IMR-90 (cell line): ENCODE measurements around the gene HOXA13. TPM values are rescaled to one million over a fixed set of nuclear protein-coding genes. Genes with fewer than 3 reads are reported as not detected.
A peak's percentile ranks its signal among the peaks of the same experiment; 100 is the strongest.

Experiments
- ATAC-seq: fragments of 200-7000 bp; cut with Tn5 transposase; 2 replicates; pipeline ENCODE4 v1.9.1; 2020; ENCODE audit warnings: low read depth, mild to moderate bottlenecking, moderate library complexity
- BruUV-seq: library from RNA; stranded (reverse); fragments of 400-500 nt; replicated peaks from 2 replicates; lab custom pipeline; 2021; lab: Mats Ljungman, UMichigan
- CTCF ChIA-PET: fragments of 300-600 bp; formaldehyde crosslinking; extraction: SDS; loops from one replicate; lab custom pipeline; 2021; ENCODE audit warnings: antibody characterized with exemption; lab: Yijun Ruan, JAX
- POLR2A ChIA-PET: fragments of 300-600 bp; sonication (Branson Sonifier 250); formaldehyde crosslinking; loops from one replicate; lab custom pipeline; 2022; ENCODE audit warnings: antibody characterized with exemption; ENCODE audit not compliant: unreplicated experiment; lab: Charles Lee
- DNase-seq: peaks from one replicate; pipeline ENCODE4 v3.0.0; 2013
- H2AFZ ChIP-seq: replicated peaks from 2 replicates; pipeline ENCODE3; 2013; ENCODE audit warnings: low read length, mild to moderate bottlenecking; ENCODE audit not compliant: poor library complexity
- H2AK5ac ChIP-seq: 2 replicates; pipeline ENCODE4 v1.6.1; 2013; ENCODE audit warnings: low read depth, low read length, inconsistent platforms
- H2AK9ac ChIP-seq: replicated peaks from 2 replicates; pipeline ENCODE3; 2013; ENCODE audit warnings: mild to moderate bottlenecking, low read depth, low read length, moderate library complexity; ENCODE audit not compliant: poor library complexity
- H2BK120ac ChIP-seq: 2 replicates; pipeline ENCODE4 v1.6.1; 2013; ENCODE audit warnings: low read depth, low read length, inconsistent platforms
- H2BK15ac ChIP-seq: 3 replicates; pipeline ENCODE4 v1.6.1; 2013; ENCODE audit warnings: low read depth, low read length, inconsistent platforms
- H2BK20ac ChIP-seq: 2 replicates; pipeline ENCODE4 v1.6.1; 2013; ENCODE audit warnings: low read depth, mild to moderate bottlenecking, inconsistent platforms, low read length, moderate library complexity
- H2BK5ac ChIP-seq: 2 replicates; pipeline ENCODE4 v1.6.1; 2013; ENCODE audit warnings: mild to moderate bottlenecking, low read depth, low read length, inconsistent platforms; ENCODE audit not compliant: poor library complexity, severe bottlenecking
- H3K14ac ChIP-seq: replicated peaks from 2 replicates; pipeline ENCODE4 v1.6.1; 2013; ENCODE audit warnings: low read depth, low read length, inconsistent platforms
- H3K18ac ChIP-seq: 2 replicates; pipeline ENCODE4 v1.6.1; 2013; ENCODE audit warnings: low read depth, low read length, control low read depth
- H3K23ac ChIP-seq: 2 replicates; pipeline ENCODE4 v1.6.1; 2013; ENCODE audit warnings: low read depth, low read length, inconsistent platforms
- H3K27ac ChIP-seq: 2 replicates; pipeline ENCODE4 v1.5.1; 2013; ENCODE audit warnings: mild to moderate bottlenecking, control low read depth, low read length; ENCODE audit not compliant: insufficient read depth
- H3K27me3 ChIP-seq: 2 replicates; pipeline ENCODE4 v1.6.1; 2013; ENCODE audit warnings: low read length; ENCODE audit not compliant: control insufficient read depth, insufficient read depth
- H3K36me3 ChIP-seq: 2 replicates; pipeline ENCODE4 v1.6.1; 2013; ENCODE audit warnings: low read length, mixed read lengths; ENCODE audit not compliant: control insufficient read depth, insufficient read depth
- H3K4ac ChIP-seq: 2 replicates; pipeline ENCODE4 v1.6.1; 2013; ENCODE audit warnings: low read depth, low read length, inconsistent platforms
- H3K4me1 ChIP-seq: 2 replicates; pipeline ENCODE4 v1.6.1; 2013; ENCODE audit warnings: low read length, mixed read lengths; ENCODE audit not compliant: control insufficient read depth, insufficient read depth
- H3K4me2 ChIP-seq: 2 replicates; pipeline ENCODE4 v1.6.1; 2013; ENCODE audit warnings: low read depth, mild to moderate bottlenecking, control low read depth, low read length, moderate library complexity
- H3K4me3 ChIP-seq: 2 replicates; pipeline ENCODE4 v1.5.1; 2013; ENCODE audit warnings: low read depth, mild to moderate bottlenecking, control low read depth, low read length, moderate library complexity; ENCODE audit not compliant: insufficient read depth
- H3K56ac ChIP-seq: 2 replicates; pipeline ENCODE4 v1.6.1; 2013; ENCODE audit warnings: low read length, inconsistent platforms; ENCODE audit not compliant: insufficient read depth; ENCODE audit errors: extremely low read depth
- H3K79me1 ChIP-seq, 2 experiments: 2 replicates each; pipeline ENCODE4 v1.6.1; 2013; ENCODE audit warnings: low read length in 2 of 2, inconsistent platforms in 1 of 2, low read depth in 1 of 2
- H3K9ac ChIP-seq: 2 replicates; pipeline ENCODE4 v1.6.1; 2013; ENCODE audit warnings: low read depth, low read length, control low read depth
- H3K9me1 ChIP-seq: 2 replicates; pipeline ENCODE4 v1.6.1; 2013; ENCODE audit warnings: low read length, inconsistent platforms; ENCODE audit not compliant: insufficient read depth
- H3K9me3 ChIP-seq: 2 replicates; pipeline ENCODE4 v1.6.1; 2013; ENCODE audit warnings: low read length; ENCODE audit not compliant: control insufficient read depth, insufficient read depth
- H4K20me1 ChIP-seq: 2 replicates; pipeline ENCODE4 v1.6.1; 2013; ENCODE audit warnings: low read length, inconsistent platforms; ENCODE audit not compliant: insufficient read depth
- H4K5ac ChIP-seq: 2 replicates; pipeline ENCODE4 v1.6.1; 2013; ENCODE audit warnings: mild to moderate bottlenecking, low read depth, low read length, control low read depth
- H4K8ac ChIP-seq, 2 experiments: 2 replicates each; pipeline ENCODE4 v1.6.1; 2013; ENCODE audit warnings: low read depth in 2 of 2, low read length in 2 of 2, control low read depth in 1 of 2, inconsistent platforms in 1 of 2
- H4K91ac ChIP-seq: 2 replicates; pipeline ENCODE4 v1.6.1; 2013; ENCODE audit warnings: low read depth, low read length, inconsistent platforms; ENCODE audit not compliant: insufficient read depth
- BHLHE40 ChIP-seq: fragments of 150-350 bp; IDR thresholded peaks from 2 replicates; pipeline ENCODE4 v1.6.1; 2016; ENCODE audit warnings: mild to moderate bottlenecking, low read depth, low read length
- CEBPB ChIP-seq: IDR thresholded peaks from 2 replicates; pipeline ENCODE4 v1.6.1; 2012; ENCODE audit warnings: low read depth, low read length, improper control_type of control experiment
- CHD1 ChIP-seq: IDR thresholded peaks from 2 replicates; pipeline ENCODE4 v1.6.1; 2012; ENCODE audit warnings: low read depth, low read length, improper control_type of control experiment
- CTCF ChIP-seq: conservative IDR thresholded peaks from 2 replicates; pipeline ENCODE4 v1.5.1; 2012; ENCODE audit warnings: mild to moderate bottlenecking, low read depth, low read length, improper control_type of control experiment
- ELK1 ChIP-seq: fragments of 150-350 bp; IDR thresholded peaks from 2 replicates; pipeline ENCODE4 v1.6.1; 2016; ENCODE audit warnings: low read depth, mild to moderate bottlenecking, low read length, moderate library complexity, borderline replicate concordance
- FOS ChIP-seq: fragments of 150-350 bp; IDR thresholded peaks from 2 replicates; pipeline ENCODE4 v1.6.1; 2016; ENCODE audit warnings: low read depth, low read length
- MAFK ChIP-seq: IDR thresholded peaks from 2 replicates; pipeline ENCODE4 v1.6.1; 2012; ENCODE audit warnings: low read depth, low read length, improper control_type of control experiment
- MAZ ChIP-seq: IDR thresholded peaks from 2 replicates; pipeline ENCODE4 v1.6.1; 2012; ENCODE audit warnings: low read depth, mild to moderate bottlenecking, low read length, improper control_type of control experiment, moderate library complexity, borderline replicate concordance
- MXI1 ChIP-seq: IDR thresholded peaks from 2 replicates; pipeline ENCODE4 v1.6.1; 2012; ENCODE audit warnings: low read depth, mild to moderate bottlenecking, low read length, moderate library complexity, borderline replicate concordance
- NFE2L2 ChIP-seq: fragments of 150-350 bp; IDR thresholded peaks from 2 replicates; pipeline ENCODE4 v1.6.1; 2016; ENCODE audit warnings: low read depth, mild to moderate bottlenecking, low read length
- POLR2A ChIP-seq: IDR thresholded peaks from 2 replicates; pipeline ENCODE4 v1.6.1; 2012; ENCODE audit warnings: mild to moderate bottlenecking, low read depth, low read length
- RAD21 ChIP-seq: IDR thresholded peaks from 2 replicates; pipeline ENCODE4 v1.6.1; 2012; ENCODE audit warnings: low read length, improper control_type of control experiment
- RCOR1 ChIP-seq: IDR thresholded peaks from 2 replicates; pipeline ENCODE4 v1.6.1; 2012; ENCODE audit warnings: mild to moderate bottlenecking, low read length, improper control_type of control experiment; ENCODE audit not compliant: insufficient replicate concordance
- RFX5 ChIP-seq: IDR thresholded peaks from 2 replicates; pipeline ENCODE4 v1.8.0; 2012; ENCODE audit warnings: low read depth, mild to moderate bottlenecking, low read length, moderate library complexity
- SMC3 ChIP-seq: fragments of 150-350 bp; IDR thresholded peaks from 2 replicates; pipeline ENCODE4 v1.6.1; 2016; ENCODE audit warnings: low read depth, mild to moderate bottlenecking, antibody characterized with exemption, low read length, moderate library complexity
- WGBS, 2 experiments: methylation state at CpG; one replicate each; pipeline versions ENCODE4 v1.1.5 to v1.1.7; 2013; ENCODE audit warnings: missing lambda C conversion rate in 2 of 2; ENCODE audit not compliant: insufficient read length in 1 of 2; ENCODE audit errors: extremely low coverage in 2 of 2; 5-methylcytosine and 5-hydroxymethylcytosine counted together
- dilution Hi-C: fragments of 300-500 bp; cut with HindIII; formaldehyde crosslinking; loops from one replicate; pipeline ENCODE4 v1.14.3; 2018; ENCODE audit warnings: low sequenced_read_pairs; ENCODE audit not compliant: unreplicated experiment
- in situ Hi-C: fragments of 300-500 bp; cut with MboI; formaldehyde crosslinking; loops from 3 replicates; pipeline ENCODE4 v1.14.3; 2019; ENCODE audit warnings: low sequenced_read_pairs, inconsistent platforms, mixed read lengths
- intact Hi-C: fragments of 100-400 bp; cut with micrococcal nuclease; formaldehyde crosslinking; loops from 2 replicates; pipeline ENCODE4 v1.10.0; 2022
- polyA plus RNA-seq, 3 experiments: library from polyadenylated mRNA; depleted of rRNA; stranded (reverse); fragments of >200 nt; gene quantifications; 2 replicates each; pipeline ENCODE4 v1.2.3, GENCODE V29; 2012; ENCODE audit warnings: low replicate concordance in 1 of 3
- total RNA-seq: library from RNA; depleted of rRNA; stranded (reverse); fragments of >200 nt; gene quantifications from 2 replicates; pipeline ENCODE4 v1.2.3, GENCODE V29; 2012

The HOXA13 gene
- total and polyA plus RNA-seq, 2 of the 4 experiments (the other 2 are of a cell fraction): not detected

- H4K20me1 ChIP-seq: no peaks in the 10 kb centered on the region
- ChIA-PET CTCF (interaction anchor here (0.7 to 1.3 kb wide), 4 partner anchors 23 to 968 kb away, joined by 3 to 4 read pairs (median 3); no protein-coding TSS in a partner anchor), POLR2A (no interaction called here)
- intact Hi-C loops: no loop called here
- no peaks in the 10 kb centered on the region for H3K9me3 ChIP-seq
- H2BK20ac ChIP-seq: no peak overlapping the region
- H3K4me3 ChIP-seq: peak overlapping the region; percentile 69; the same call in 1 of the 2 replicates
- H3K27me3 ChIP-seq: peaks cover 2% of the 10 kb centered on the region; the same call in 1 of the 2 replicates
- H4K8ac ChIP-seq: peak overlapping the region; percentile 30 to 90; a peak in 2 of 4 replicates
- H3K79me1 ChIP-seq: 0 out of 4 replicates have a peak, but pooled peaks cover 0 to 4% of the 10 kb centered on the region in 2 experiments
- DNase-seq: no peak
- H3K4ac ChIP-seq: no peak overlapping the region; the same call in 1 of the 2 replicates
- H2AK9ac ChIP-seq: no peak overlapping the region
- no peak overlapping the region for H3K23ac ChIP-seq
- no peak overlapping the region for H3K9ac ChIP-seq
- peak overlapping the region; percentile 90 for H2AFZ ChIP-seq
- H2BK5ac ChIP-seq: no peak overlapping the region
- H3K4me1 ChIP-seq: peaks cover 6% of the 10 kb centered on the region; the same call in 1 of the 2 replicates
- H3K14ac ChIP-seq: no peak overlapping the region
- no peak overlapping the region for H3K18ac ChIP-seq
- WGBS, 2 experiments: 39% methylated on average over 8 of the region's 30 CpGs; no CpG with 5 or more reads in 1 of the 2 experiments
- H4K5ac ChIP-seq: no peak overlapping the region; the same call in 1 of the 2 replicates
- no peak overlapping the region for H2AK5ac ChIP-seq
- no peak overlapping the region for H4K91ac ChIP-seq
- no peak overlapping the region for H2BK120ac ChIP-seq
- dilution Hi-C loops: no loop called here
- in situ Hi-C loops: loop anchor here (5.0 kb wide), 2 partner anchors 790 to 1305 kb away; no protein-coding TSS in a partner anchor
- H3K4me2 ChIP-seq: peak overlapping the region; percentile 55; the same call in 1 of the 2 replicates
- H3K56ac ChIP-seq: no peak overlapping the region
- BruUV-seq: no TSS peak
- no peaks in the 10 kb centered on the region for H3K36me3 ChIP-seq
- ATAC-seq: no peak
- no peak overlapping the region for H3K27ac ChIP-seq
- H2BK15ac ChIP-seq: no peak overlapping the region
- peaks cover 3% of the 10 kb centered on the region; the same call in 1 of the 2 replicates for H3K9me1 ChIP-seq
- TF ChIP-seq CHD1 (no peak), CEBPB (no peak), POLR2A (no peak), SMC3 (no peak), MAZ (no peak), BHLHE40 (no peak), RAD21 (no peak), MXI1 (no peak), RFX5 (no peak), MAFK (no peak), RCOR1 (no peak), FOS (no peak), CTCF (no peak), NFE2L2 (no peak), ELK1 (no peak)
Observed at GRCh38 chr7:27156916-27157701, 42.8 kb downstream of the HOXA13 start.
